Adrenal gland (tissue), 12 donors: ENCODE data around the gene PKDREJ. TPM values are rescaled to one million over a fixed set of nuclear protein-coding genes. Genes with fewer than 3 reads are reported as not detected.
A peak's percentile ranks its signal among the peaks of the same experiment; 100 is the strongest.

Experiments used
- DNase-seq, 7 donors: peaks; one replicate each; pipeline ENCODE4 v3.0.0-alpha.2; 2019 to 2020
- H3K27ac ChIP-seq, 5 donors: fragments of 200-600 bp; sonication (generic) in 4 of 5; 1 replicate in 3 of 5; 2 replicates in 2 of 5; pipeline versions ENCODE4 v1.5.1 to v1.8.0; 2016 to 2020; ENCODE audit warnings: mild to moderate bottlenecking in 1 of 5
- H3K27me3 ChIP-seq: fragments of 200-600 bp; 2 replicates; pipeline ENCODE4 v1.8.0; 2021
- H3K36me3 ChIP-seq, 2 donors: fragments of 200-600 bp; replicated peaks in 1 of 2; 1 replicate in 1 of 2; 2 replicates in 1 of 2; pipeline versions ENCODE4 v1.5.1 to v1.8.0; 2018 to 2022
- H3K4me1 ChIP-seq, 2 donors: fragments of 200-600 bp; replicated peaks in 1 of 2; 1 replicate in 1 of 2; 2 replicates in 1 of 2; pipeline versions ENCODE4 v1.5.1 to v1.8.0; 2018 to 2021
- H3K4me3 ChIP-seq, 4 donors: fragments of 200-600 bp; sonication (generic) in 3 of 4; one replicate each; pipeline ENCODE4 v1.5.1; 2016 to 2018
- H3K9me3 ChIP-seq, 3 donors: fragments of 200-600 bp; sonication (generic) in 1 of 3; replicated peaks in 1 of 3; 1 replicate in 2 of 3; 2 replicates in 1 of 3; pipeline versions ENCODE4 v1.5.1 to v1.8.0; 2016 to 2021
- POLR2A ChIP-seq, 2 donors: fragments of 450-650 bp; IDR thresholded peaks; one replicate each; pipeline ENCODE4 v1.6.1; 2017; ENCODE audit warnings: antibody characterized with exemption in 2 of 2, mild to moderate bottlenecking in 2 of 2, moderate library complexity in 1 of 2
- WGBS, 4 donors: extraction: QIAGEN DNeasy Blood & Tissue Kit in 2 of 4; methylation state at CpG; one replicate each; pipeline versions ENCODE4 v1.1.5 to v1.1.7; 2013 to 2017; 5-methylcytosine and 5-hydroxymethylcytosine counted together
- intact Hi-C, 2 donors: fragments of 100-400 bp; cut with DNase I; formaldehyde crosslinking; loops; one replicate each; pipeline versions ENCODE4 v1.14.1 to v1.15.0; 2022 to 2023
- polyA plus RNA-seq, 3 donors: library from polyadenylated mRNA; stranded (reverse); fragments of 200-250 nt in 2 of 3; fragments of 350-450 nt in 1 of 3; fragmentation: Illumina TruSeq in 1 of 3; extraction: RNeasy Lipid Tissue Mini Kit (QIAGEN cat#74804) in 1 of 3; gene quantifications; one replicate each; pipeline ENCODE4 v1.2.3, GENCODE V29; 2013 to 2014
- total RNA-seq, 9 donors: library from RNA; depleted of rRNA in 4 of 9; stranded (reverse); fragments of >200 nt in 4 of 9; fragments of 120-200 nt in 1 of 9; fragmentation: NEBNext Ultra II Directional in 1 of 9; extraction: Animal tissue kit (Norgen Biotek cat#: 25700) in 1 of 9; gene quantifications; one replicate each; pipeline versions ENCODE4 v1.1.0 to v1.2.4, GENCODE V29; 2013 to 2023
- TF ChIP-seq, protein P1 (sequence below), 6 experiments: fragments of 450-650 bp in 4 of 6; fragments of 200-600 bp in 2 of 6; sonication (generic) in 1 of 6; IDR thresholded peaks; 1 replicate in 5 of 6; 2 replicates in 1 of 6; pipeline versions ENCODE4 v1.5.1 to v1.8.0; 2016 to 2021; ENCODE audit warnings: antibody characterized with exemption in 6 of 6, mild to moderate bottlenecking in 2 of 6, moderate library complexity in 1 of 6
- donor health status: healthy with polysubstance abuse.
- donor health status: Bipolar disorder and iron deficiency.
- donor health status: DM: yes; HTN: yes; CAD: no.
- donor health status: DM: no; HTN: no; CAD: no.
- donor health status: DM: no; HTN: no; CAD: no.
- donor health status: DM: yes; HTN: yes; CAD: no.

The PKDREJ gene
- total and polyA plus RNA-seq, 12 donors = under 0.01 to 0.11 (median 0.05) TPM; not detected in 2

DNA sequence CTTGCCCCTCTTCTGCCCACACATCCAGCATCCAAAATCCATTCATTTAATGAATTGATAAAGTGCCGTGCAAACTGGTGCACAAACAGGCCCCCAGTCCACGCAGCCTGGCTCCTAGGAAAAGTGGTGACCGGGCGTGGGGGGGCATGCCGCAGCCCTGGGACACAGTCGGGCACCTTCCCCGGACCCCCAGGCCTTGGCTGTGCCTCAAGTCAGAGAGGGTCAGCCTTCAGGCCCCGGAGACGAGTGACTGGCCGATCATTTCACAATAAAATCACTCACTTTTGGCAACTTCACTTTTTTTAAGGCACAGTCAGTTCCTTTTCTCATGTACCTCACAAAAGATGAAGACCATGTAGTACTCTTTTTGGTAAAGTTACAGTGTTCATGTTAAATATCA is 21.1 kb downstream of the PKDREJ start:
- TF ChIP-seq, protein P1, sequence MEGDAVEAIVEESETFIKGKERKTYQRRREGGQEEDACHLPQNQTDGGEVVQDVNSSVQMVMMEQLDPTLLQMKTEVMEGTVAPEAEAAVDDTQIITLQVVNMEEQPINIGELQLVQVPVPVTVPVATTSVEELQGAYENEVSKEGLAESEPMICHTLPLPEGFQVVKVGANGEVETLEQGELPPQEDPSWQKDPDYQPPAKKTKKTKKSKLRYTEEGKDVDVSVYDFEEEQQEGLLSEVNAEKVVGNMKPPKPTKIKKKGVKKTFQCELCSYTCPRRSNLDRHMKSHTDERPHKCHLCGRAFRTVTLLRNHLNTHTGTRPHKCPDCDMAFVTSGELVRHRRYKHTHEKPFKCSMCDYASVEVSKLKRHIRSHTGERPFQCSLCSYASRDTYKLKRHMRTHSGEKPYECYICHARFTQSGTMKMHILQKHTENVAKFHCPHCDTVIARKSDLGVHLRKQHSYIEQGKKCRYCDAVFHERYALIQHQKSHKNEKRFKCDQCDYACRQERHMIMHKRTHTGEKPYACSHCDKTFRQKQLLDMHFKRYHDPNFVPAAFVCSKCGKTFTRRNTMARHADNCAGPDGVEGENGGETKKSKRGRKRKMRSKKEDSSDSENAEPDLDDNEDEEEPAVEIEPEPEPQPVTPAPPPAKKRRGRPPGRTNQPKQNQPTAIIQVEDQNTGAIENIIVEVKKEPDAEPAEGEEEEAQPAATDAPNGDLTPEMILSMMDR (IDR thresholded peaks at IDR 0.05) = no peak
- TF ChIP-seq POLR2A (IDR thresholded peaks at IDR 0.05) = no peak
- WGBS, 4 donors = 73 to 77% (median 74%) methylated on average over 9 to 10 of the region's 10 CpGs
- Histone ChIP-seq H3K36me3 (peaks cover 0 to 24% of the 10 kb centered on the region in 2 donors), H3K4me3 (no peak overlapping the region), H3K4me1 (peaks cover 15 to 45% of the 10 kb centered on the region in 2 donors), H3K9me3 (no peaks in the 10 kb centered on the region), H3K27ac (peak overlapping the region in 2 of 5 donors; percentile 22 to 73), H3K27me3 (no peaks in the 10 kb centered on the region)
- intact Hi-C loops = no loop called here
- DNase-seq = peak in 1 of 7 donors; percentile 51

- peaks cover 0 to 25% of the 10 kb centered on the region in 2 donors for H3K36me3 ChIP-seq
- peak in 5 of 7 donors; percentile 72 to 79 (median 74) for DNase-seq
- peaks cover 15 to 44% of the 10 kb centered on the region in 2 donors for H3K4me1 ChIP-seq
- no peak overlapping the region for H3K4me3 ChIP-seq
- H3K9me3 ChIP-seq = no peaks in the 10 kb centered on the region
- 33 to 46% (median 34%) methylated on average over 5 of the region's 5 CpGs for WGBS, 4 donors
- no peaks in the 10 kb centered on the region for H3K27me3 ChIP-seq
- TF ChIP-seq, protein P1 (IDR thresholded peaks at IDR 0.05) = no peak
- no peak for TF ChIP-seq POLR2A (IDR thresholded peaks at IDR 0.05)
- intact Hi-C loops = no loop called here
- peak overlapping the region in 4 of 5 donors; percentile 22 to 73 (median 34) for H3K27ac ChIP-seq
Observed at GRCh38 chr22:46241396-46242007, 21.6 kb downstream of the PKDREJ start.

GRCh38 chr22:46240907-46241306 is 22.2 kb downstream of the PKDREJ start:
- whole genome bisulfite sequencing, 4 donors = 45 to 52% (median 51%) methylated on average over 6 to 7 of the region's 7 CpGs
- DNase-seq = peak in 2 of 7 donors; percentile 24 to 51
- intact Hi-C loops = no loop called here
- Histone ChIP-seq H3K4me3 (no peak overlapping the region), H3K4me1 (peaks cover 15 to 44% of the 10 kb centered on the region in 2 donors), H3K9me3 (no peaks in the 10 kb centered on the region), H3K36me3 (peaks cover 0 to 30% of the 10 kb centered on the region in 2 donors), H3K27me3 (no peaks in the 10 kb centered on the region), H3K27ac (peak overlapping the region in 4 of 5 donors; percentile 13 to 73 (median 27))
- no peak for TF ChIP-seq POLR2A (IDR thresholded peaks at IDR 0.05)
- TF ChIP-seq, protein P1 (IDR thresholded peaks at IDR 0.05) = no peak

DNA sequence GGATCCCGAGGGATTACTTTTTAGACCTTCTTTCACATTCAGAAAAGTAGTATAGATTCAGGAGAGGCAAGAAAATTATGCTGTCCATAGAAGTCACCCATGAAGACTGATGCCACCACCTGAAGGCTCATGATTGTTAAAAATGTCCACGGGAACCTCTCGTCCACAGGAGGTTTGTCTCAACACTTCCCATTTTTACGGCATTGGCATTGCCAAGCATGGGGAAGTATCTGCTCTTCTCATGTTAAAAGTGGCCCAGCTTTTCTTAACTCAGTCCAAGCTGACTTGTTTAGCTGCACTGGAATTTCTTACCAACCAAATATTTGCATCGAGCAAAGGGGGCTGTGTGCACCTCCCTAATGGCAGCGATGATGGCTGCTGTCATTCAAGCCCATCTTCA is 22.6 kb downstream of the PKDREJ start:
- DNase-seq = peak in 1 of 7 donors; percentile 49
- no peaks in the 10 kb centered on the region for H3K27me3 ChIP-seq
- no peak for TF ChIP-seq POLR2A (IDR thresholded peaks at IDR 0.05)
- TF ChIP-seq, protein P1 (IDR thresholded peaks at IDR 0.05) = no peak
- no peak overlapping the region for H3K4me3 ChIP-seq
- 76 to 88% (median 82%) methylated on average over 6 of the region's 6 CpGs for WGBS, 4 donors
- H3K27ac ChIP-seq = peak overlapping the region in 4 of 5 donors; percentile 13 to 73 (median 27)
- H3K4me1 ChIP-seq = peaks cover 15 to 41% of the 10 kb centered on the region in 2 donors
- intact Hi-C loops = no loop called here
- no peaks in the 10 kb centered on the region for H3K9me3 ChIP-seq
- H3K36me3 ChIP-seq = peaks cover 0 to 34% of the 10 kb centered on the region in 2 donors
